GM18505 (cell line): Measurements from ENCODE around the gene VTI1A.

Experiments used
- ATAC-seq: cut with Tn5 transposase; IDR thresholded peaks from one replicate; pipeline ENCODE4 v1.9.1; 2021; ENCODE audit not compliant: unreplicated experiment
- POLR2A ChIP-seq: IDR thresholded peaks from 4 replicates; pipeline ENCODE4 v1.6.1; 2011; ENCODE audit warnings: borderline replicate concordance; ENCODE audit not compliant: insufficient read depth, insufficient read length; ENCODE audit errors: extremely low read depth

The VTI1A gene

GRCh38 chr10:112696592-112696991 is 249.6 kb downstream of the VTI1A start:
- no peak for ATAC-seq
- TF ChIP-seq POLR2A = no peak

GRCh38 chr10:112698133-112698817 is 251.3 kb downstream of the VTI1A start:
- no peak for TF ChIP-seq POLR2A
- ATAC-seq = no peak

GRCh38 chr10:112698818-112699164 is 251.8 kb downstream of the VTI1A start:
- ATAC-seq = no peak

GRCh38 chr10:112700215-112700671 is 253.2 kb downstream of the VTI1A start:
- no peak for TF ChIP-seq POLR2A
- ATAC-seq = no peak

More at GRCh38 chr10:112698818-112699164, 251.8 kb downstream of the VTI1A start:
- TF ChIP-seq POLR2A = no peak

- no peak for ATAC-seq
- TF ChIP-seq POLR2A = no peak
These were observed 254.3 kb downstream of the VTI1A start for GRCh38 chr10:112701211-112701877.

- TF ChIP-seq POLR2A = no peak
- ATAC-seq = no peak
These were observed 254.9 kb downstream of the VTI1A start for GRCh38 chr10:112701878-112702255.

- TF ChIP-seq POLR2A = no peak
- no peak for ATAC-seq
These were observed 259.6 kb downstream of the VTI1A start for GRCh38 chr10:112706577-112706976.

GRCh38 chr10:112708461-112708860 is 261.4 kb downstream of the VTI1A start:
- no peak for ATAC-seq
- TF ChIP-seq POLR2A = no peak

- no peak for TF ChIP-seq POLR2A
- no peak for ATAC-seq
These were observed 263.5 kb downstream of the VTI1A start for GRCh38 chr10:112710528-112710927.

- TF ChIP-seq POLR2A = no peak
- no peak for ATAC-seq
These were observed 264.4 kb downstream of the VTI1A start for GRCh38 chr10:112711366-112711765.

GRCh38 chr10:112712536-112712935 is 265.5 kb downstream of the VTI1A start:
- no peak for ATAC-seq
- no peak for TF ChIP-seq POLR2A

GRCh38 chr10:112713411-112713810 is 266.4 kb downstream of the VTI1A start:
- no peak for ATAC-seq
- no peak for TF ChIP-seq POLR2A

GRCh38 chr10:112715581-112715980 is 268.6 kb downstream of the VTI1A start:
- ATAC-seq = no peak
- no peak for TF ChIP-seq POLR2A

GRCh38 chr10:112716076-112716475 is 269.1 kb downstream of the VTI1A start:
- TF ChIP-seq POLR2A = no peak
- no peak for ATAC-seq
